SK-N-SH treated with all-trans-retinoic acid at 6 μM for 48 hours (cell line): ENCODE measurements around the gene ALG14.

Experiments used
- ATAC-seq: fragments of 200-7000 bp; cut with Tn5 transposase; 3 replicates; pipeline ENCODE4 v1.9.1; 2020; ENCODE audit warnings: mild to moderate bottlenecking, moderate library complexity
- ARNTL ChIP-seq: fragments of 450-650 bp; formaldehyde crosslinking; IDR thresholded peaks from 2 replicates; pipeline ENCODE4 v1.5.0; 2020; ENCODE audit warnings: low read depth, mild to moderate bottlenecking, moderate library complexity, borderline replicate concordance
- BACH2 ChIP-seq: fragments of 250-450 bp; sonication (Bioruptor Pico); IDR thresholded peaks from 2 replicates; pipeline ENCODE4 v1.9.0; 2021; ENCODE audit warnings: mild to moderate bottlenecking, borderline replicate concordance
- CSDC2 ChIP-seq: fragments of 250-450 bp; sonication (Bioruptor Pico); IDR thresholded peaks from 2 replicates; pipeline ENCODE4 v1.5.0; 2020; ENCODE audit warnings: mild to moderate bottlenecking, moderate library complexity
- ESRRG ChIP-seq: fragments of 250-450 bp; sonication (Bioruptor Pico); IDR thresholded peaks from 2 replicates; pipeline ENCODE4 v1.6.1; 2021; ENCODE audit warnings: mild to moderate bottlenecking
- GLIS3 ChIP-seq: fragments of 250-450 bp; sonication (Bioruptor Pico); IDR thresholded peaks from 2 replicates; pipeline ENCODE4 v1.5.0; 2020; ENCODE audit warnings: mild to moderate bottlenecking, moderate library complexity
- ISL1 ChIP-seq: fragments of 250-450 bp; sonication (Bioruptor Pico); IDR thresholded peaks from 2 replicates; pipeline ENCODE4 v2.1.2; 2022; ENCODE audit warnings: mild to moderate bottlenecking, moderate library complexity
- OSR1 ChIP-seq: fragments of 250-450 bp; sonication (Bioruptor Pico); IDR thresholded peaks from 2 replicates; pipeline ENCODE4 v1.8.0; 2022; ENCODE audit warnings: moderate library complexity, mild to moderate bottlenecking, inconsistent platforms
- RARB ChIP-seq: fragments of 250-450 bp; sonication (Bioruptor Pico); IDR thresholded peaks from 2 replicates; pipeline ENCODE4 v1.8.0; 2021; ENCODE audit warnings: mild to moderate bottlenecking, moderate library complexity
- SNAI2 ChIP-seq: fragments of 250-450 bp; sonication (Bioruptor Pico); IDR thresholded peaks from 2 replicates; pipeline ENCODE4 v1.5.0; 2020; ENCODE audit warnings: mild to moderate bottlenecking, moderate library complexity
- TCF4 ChIP-seq: fragments of 250-450 bp; sonication (Bioruptor Pico); IDR thresholded peaks from 2 replicates; pipeline ENCODE4 v1.8.0; 2021; ENCODE audit warnings: mild to moderate bottlenecking, moderate library complexity, borderline replicate concordance
- TOX ChIP-seq: fragments of 250-450 bp; sonication (Bioruptor Pico); IDR thresholded peaks from 2 replicates; pipeline ENCODE4 v1.8.0; 2021; ENCODE audit warnings: mild to moderate bottlenecking, moderate library complexity, borderline replicate concordance
- ZC3H10 ChIP-seq: fragments of 250-450 bp; sonication (Bioruptor Pico); IDR thresholded peaks from 2 replicates; pipeline ENCODE4 v1.5.1; 2021; ENCODE audit warnings: mild to moderate bottlenecking, moderate library complexity
- ZNF565 ChIP-seq: fragments of 450-650 bp; formaldehyde crosslinking; conservative IDR thresholded peaks from 2 replicates; pipeline ENCODE4 v1.5.0; 2020; ENCODE audit warnings: low read depth, mild to moderate bottlenecking, moderate library complexity
- ZNF70 ChIP-seq: fragments of 450-650 bp; formaldehyde crosslinking; IDR thresholded peaks from 2 replicates; pipeline ENCODE4 v1.5.0; 2020; ENCODE audit warnings: mild to moderate bottlenecking, moderate library complexity
- ZNF8 ChIP-seq: fragments of 450-650 bp; formaldehyde crosslinking; IDR thresholded peaks from 2 replicates; pipeline ENCODE4 v1.5.0; 2020; ENCODE audit warnings: mild to moderate bottlenecking, moderate library complexity
- TF ChIP-seq, protein P1 (sequence below): fragments of 250-450 bp; sonication (Bioruptor Pico); IDR thresholded peaks from 2 replicates; pipeline ENCODE4 v1.5.1; 2021; ENCODE audit warnings: mild to moderate bottlenecking, moderate library complexity
- TF ChIP-seq, protein P2 (sequence below): fragments of 250-450 bp; sonication (Bioruptor Pico); IDR thresholded peaks from 2 replicates; pipeline ENCODE4 v1.5.1; 2020; ENCODE audit warnings: low read depth, mild to moderate bottlenecking, moderate library complexity
- TF ChIP-seq, protein P3 (sequence below): fragments of 250-450 bp; sonication (Bioruptor Pico); IDR thresholded peaks from 2 replicates; pipeline ENCODE4 v1.5.0; 2020; ENCODE audit warnings: mild to moderate bottlenecking, moderate library complexity
- TF ChIP-seq, protein P4 (sequence below): fragments of 250-450 bp; sonication (Bioruptor Pico); IDR thresholded peaks from 2 replicates; pipeline ENCODE4 v1.8.0; 2020; ENCODE audit warnings: mild to moderate bottlenecking, moderate library complexity, borderline replicate concordance
- TF ChIP-seq, protein P5 (sequence below): fragments of 250-450 bp; sonication (Bioruptor Pico); IDR thresholded peaks from 2 replicates; pipeline ENCODE4 v1.8.0; 2021; ENCODE audit warnings: low read depth, mild to moderate bottlenecking, moderate library complexity, borderline replicate concordance

The ALG14 gene

DNA sequence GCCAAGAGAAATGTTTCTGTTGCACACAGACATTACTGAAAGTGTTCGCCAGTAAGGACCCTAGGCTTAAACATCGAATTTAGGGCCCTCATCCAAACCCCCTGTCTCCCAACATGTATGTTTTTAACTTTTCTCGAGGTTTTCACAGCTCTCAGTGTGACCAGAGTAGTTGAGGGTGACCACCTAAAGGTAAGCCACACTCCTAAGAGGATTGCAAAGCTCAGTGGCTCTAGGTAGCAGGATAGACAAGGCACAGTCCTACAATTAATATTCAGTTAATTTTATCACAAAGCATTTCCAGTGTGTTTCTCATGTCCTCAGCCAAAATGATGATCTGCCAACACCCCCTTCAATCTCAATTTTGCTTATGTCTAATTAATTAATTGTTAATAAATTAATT is 695 bp upstream of the ALG14 start:
- peak; percentile 47 for ATAC-seq
- TF ChIP-seq, protein P1, sequence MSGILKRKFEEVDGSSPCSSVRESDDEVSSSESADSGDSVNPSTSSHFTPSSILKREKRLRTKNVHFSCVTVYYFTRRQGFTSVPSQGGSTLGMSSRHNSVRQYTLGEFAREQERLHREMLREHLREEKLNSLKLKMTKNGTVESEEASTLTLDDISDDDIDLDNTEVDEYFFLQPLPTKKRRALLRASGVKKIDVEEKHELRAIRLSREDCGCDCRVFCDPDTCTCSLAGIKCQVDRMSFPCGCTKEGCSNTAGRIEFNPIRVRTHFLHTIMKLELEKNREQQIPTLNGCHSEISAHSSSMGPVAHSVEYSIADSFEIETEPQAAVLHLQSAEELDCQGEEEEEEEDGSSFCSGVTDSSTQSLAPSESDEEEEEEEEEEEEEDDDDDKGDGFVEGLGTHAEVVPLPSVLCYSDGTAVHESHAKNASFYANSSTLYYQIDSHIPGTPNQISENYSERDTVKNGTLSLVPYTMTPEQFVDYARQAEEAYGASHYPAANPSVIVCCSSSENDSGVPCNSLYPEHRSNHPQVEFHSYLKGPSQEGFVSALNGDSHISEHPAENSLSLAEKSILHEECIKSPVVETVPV (CRISPR knock-in tag): no peak

DNA sequence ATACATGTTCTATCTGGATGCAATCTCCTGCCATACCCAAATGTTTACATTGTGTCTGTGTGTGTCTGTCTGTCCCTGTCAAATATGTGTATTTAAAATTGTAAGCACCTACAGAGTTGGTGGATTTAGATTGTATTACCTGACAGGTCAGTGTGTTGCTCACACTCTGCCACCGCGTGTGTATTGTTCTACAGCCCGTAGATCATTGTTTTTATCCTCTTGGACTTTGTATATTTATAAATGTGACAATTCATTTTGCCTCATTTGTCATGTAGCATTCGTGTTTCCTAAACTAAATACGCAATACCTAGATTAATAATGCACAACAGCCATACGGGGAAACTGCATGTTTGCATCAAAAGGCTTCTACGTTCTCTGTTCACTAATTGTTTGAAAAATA is 634 bp downstream of the ALG14 start:
- no peak for ATAC-seq
- no peak for TF ChIP-seq SNAI2 (CRISPR knock-in tag)
- no peak for TF ChIP-seq ARNTL (CRISPR knock-in tag)
- TF ChIP-seq TOX: no peak
- TF ChIP-seq, protein P2, sequence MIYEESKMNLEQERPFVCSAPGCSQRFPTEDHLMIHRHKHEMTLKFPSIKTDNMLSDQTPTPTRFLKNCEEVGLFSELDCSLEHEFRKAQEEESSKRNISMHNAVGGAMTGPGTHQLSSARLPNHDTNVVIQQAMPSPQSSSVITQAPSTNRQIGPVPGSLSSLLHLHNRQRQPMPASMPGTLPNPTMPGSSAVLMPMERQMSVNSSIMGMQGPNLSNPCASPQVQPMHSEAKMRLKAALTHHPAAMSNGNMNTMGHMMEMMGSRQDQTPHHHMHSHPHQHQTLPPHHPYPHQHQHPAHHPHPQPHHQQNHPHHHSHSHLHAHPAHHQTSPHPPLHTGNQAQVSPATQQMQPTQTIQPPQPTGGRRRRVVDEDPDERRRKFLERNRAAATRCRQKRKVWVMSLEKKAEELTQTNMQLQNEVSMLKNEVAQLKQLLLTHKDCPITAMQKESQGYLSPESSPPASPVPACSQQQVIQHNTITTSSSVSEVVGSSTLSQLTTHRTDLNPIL: no peak
- TF ChIP-seq CSDC2 (CRISPR knock-in tag): no peak
- TF ChIP-seq, protein P3, sequence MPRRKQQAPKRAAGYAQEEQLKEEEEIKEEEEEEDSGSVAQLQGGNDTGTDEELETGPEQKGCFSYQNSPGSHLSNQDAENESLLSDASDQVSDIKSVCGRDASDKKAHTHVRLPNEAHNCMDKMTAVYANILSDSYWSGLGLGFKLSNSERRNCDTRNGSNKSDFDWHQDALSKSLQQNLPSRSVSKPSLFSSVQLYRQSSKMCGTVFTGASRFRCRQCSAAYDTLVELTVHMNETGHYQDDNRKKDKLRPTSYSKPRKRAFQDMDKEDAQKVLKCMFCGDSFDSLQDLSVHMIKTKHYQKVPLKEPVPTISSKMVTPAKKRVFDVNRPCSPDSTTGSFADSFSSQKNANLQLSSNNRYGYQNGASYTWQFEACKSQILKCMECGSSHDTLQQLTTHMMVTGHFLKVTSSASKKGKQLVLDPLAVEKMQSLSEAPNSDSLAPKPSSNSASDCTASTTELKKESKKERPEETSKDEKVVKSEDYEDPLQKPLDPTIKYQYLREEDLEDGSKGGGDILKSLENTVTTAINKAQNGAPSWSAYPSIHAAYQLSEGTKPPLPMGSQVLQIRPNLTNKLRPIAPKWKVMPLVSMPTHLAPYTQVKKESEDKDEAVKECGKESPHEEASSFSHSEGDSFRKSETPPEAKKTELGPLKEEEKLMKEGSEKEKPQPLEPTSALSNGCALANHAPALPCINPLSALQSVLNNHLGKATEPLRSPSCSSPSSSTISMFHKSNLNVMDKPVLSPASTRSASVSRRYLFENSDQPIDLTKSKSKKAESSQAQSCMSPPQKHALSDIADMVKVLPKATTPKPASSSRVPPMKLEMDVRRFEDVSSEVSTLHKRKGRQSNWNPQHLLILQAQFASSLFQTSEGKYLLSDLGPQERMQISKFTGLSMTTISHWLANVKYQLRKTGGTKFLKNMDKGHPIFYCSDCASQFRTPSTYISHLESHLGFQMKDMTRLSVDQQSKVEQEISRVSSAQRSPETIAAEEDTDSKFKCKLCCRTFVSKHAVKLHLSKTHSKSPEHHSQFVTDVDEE (CRISPR knock-in tag): no peak
- TF ChIP-seq ESRRG (CRISPR knock-in tag): no peak
- TF ChIP-seq RARB (CRISPR knock-in tag): no peak
- TF ChIP-seq ZNF70 (CRISPR knock-in tag): no peak
- no peak for TF ChIP-seq ISL1
- no peak for TF ChIP-seq BACH2 (CRISPR knock-in tag)
- TF ChIP-seq OSR1 (CRISPR knock-in tag): no peak
- TF ChIP-seq TCF4 (CRISPR knock-in tag): no peak
- TF ChIP-seq ZC3H10 (CRISPR knock-in tag): no peak
- TF ChIP-seq, protein P1 (CRISPR knock-in tag): no peak
- TF ChIP-seq, protein P4, sequence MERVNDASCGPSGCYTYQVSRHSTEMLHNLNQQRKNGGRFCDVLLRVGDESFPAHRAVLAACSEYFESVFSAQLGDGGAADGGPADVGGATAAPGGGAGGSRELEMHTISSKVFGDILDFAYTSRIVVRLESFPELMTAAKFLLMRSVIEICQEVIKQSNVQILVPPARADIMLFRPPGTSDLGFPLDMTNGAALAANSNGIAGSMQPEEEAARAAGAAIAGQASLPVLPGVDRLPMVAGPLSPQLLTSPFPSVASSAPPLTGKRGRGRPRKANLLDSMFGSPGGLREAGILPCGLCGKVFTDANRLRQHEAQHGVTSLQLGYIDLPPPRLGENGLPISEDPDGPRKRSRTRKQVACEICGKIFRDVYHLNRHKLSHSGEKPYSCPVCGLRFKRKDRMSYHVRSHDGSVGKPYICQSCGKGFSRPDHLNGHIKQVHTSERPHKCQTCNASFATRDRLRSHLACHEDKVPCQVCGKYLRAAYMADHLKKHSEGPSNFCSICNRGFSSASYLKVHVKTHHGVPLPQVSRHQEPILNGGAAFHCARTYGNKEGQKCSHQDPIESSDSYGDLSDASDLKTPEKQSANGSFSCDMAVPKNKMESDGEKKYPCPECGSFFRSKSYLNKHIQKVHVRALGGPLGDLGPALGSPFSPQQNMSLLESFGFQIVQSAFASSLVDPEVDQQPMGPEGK (CRISPR knock-in tag): no peak
- TF ChIP-seq, protein P5, sequence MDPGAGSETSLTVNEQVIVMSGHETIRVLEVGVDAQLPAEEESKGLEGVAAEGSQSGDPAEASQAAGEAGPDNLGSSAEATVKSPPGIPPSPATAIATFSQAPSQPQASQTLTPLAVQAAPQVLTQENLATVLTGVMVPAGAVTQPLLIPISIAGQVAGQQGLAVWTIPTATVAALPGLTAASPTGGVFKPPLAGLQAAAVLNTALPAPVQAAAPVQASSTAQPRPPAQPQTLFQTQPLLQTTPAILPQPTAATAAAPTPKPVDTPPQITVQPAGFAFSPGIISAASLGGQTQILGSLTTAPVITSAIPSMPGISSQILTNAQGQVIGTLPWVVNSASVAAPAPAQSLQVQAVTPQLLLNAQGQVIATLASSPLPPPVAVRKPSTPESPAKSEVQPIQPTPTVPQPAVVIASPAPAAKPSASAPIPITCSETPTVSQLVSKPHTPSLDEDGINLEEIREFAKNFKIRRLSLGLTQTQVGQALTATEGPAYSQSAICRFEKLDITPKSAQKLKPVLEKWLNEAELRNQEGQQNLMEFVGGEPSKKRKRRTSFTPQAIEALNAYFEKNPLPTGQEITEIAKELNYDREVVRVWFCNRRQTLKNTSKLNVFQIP (CRISPR knock-in tag): no peak

DNA sequence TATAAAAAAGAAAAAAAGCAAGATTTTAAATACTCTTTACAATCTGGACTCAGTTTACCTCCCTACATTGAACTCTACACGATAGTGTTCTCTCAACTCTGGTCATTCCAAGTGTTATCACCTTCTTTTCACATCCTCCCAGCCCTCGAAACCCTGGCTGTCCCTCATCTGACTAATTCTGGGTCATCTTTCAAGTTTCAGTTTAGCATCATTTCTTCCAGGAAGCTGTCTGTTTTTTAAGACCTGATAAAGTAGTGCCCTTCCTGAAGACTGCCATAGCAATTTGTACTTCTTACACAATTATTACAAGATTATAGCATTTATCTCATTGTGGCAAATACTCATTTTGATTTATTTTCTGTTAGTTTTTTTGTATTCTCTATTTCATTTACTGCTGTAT is 1.2 kb downstream of the ALG14 start:
- ATAC-seq: no peak
- TF ChIP-seq ZC3H10 (CRISPR knock-in tag) (no peak), ESRRG (CRISPR knock-in tag) (no peak), GLIS3 (no peak), ZNF8 (CRISPR knock-in tag) (no peak), ZNF565 (CRISPR knock-in tag) (no peak)
- TF ChIP-seq, protein P3 (CRISPR knock-in tag): no peak
- TF ChIP-seq, protein P2: no peak
- TF ChIP-seq, protein P1 (CRISPR knock-in tag): no peak
